HG03342 (cell line): ENCODE results near the gene AGPAT1.

Experiments
- ATAC-seq: cut with Tn5 transposase; IDR thresholded peaks from one replicate; pipeline ENCODE4 v1.9.1; 2021; ENCODE audit warnings: mild to moderate bottlenecking, moderate library complexity; ENCODE audit not compliant: unreplicated experiment

Gene AGPAT1

DNA sequence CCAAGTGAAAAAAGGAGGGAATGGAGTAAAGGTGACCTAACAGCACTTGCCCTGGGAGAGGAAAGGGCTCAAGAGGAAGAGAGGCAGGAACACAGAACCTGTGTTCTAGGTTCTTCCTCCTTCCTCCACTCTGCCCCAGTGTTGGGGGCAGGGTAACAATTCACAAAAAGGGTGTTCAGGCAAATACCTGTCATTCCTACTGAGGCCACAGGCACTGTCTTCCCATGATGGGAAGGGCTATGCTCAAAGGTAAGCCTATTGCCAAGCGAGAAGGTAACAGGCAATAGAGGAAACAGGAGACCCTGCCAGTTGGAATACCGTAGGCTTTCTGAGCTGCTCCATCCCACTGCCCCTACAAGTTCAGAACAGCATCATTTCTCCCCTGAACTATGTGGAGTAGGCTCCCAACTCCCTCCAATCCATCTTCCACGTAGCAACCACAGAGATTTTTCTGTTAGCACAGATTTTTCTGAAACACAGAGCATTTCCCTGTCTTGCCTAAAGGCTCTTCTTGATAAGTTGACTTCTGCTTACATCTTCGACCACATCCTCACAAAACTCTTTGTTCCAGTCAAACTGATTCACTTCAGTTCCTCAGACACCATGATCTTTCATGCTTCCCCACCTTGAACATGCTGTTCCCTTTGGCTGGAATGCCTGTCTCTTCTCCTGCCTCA is 2.7 kb downstream of the AGPAT1 start:
- no peak for ATAC-seq

GRCh38 chr6:32171234-32171633 is 4.7 kb downstream of the AGPAT1 start:
- no peak for ATAC-seq

GRCh38 chr6:32170294-32170693 is 5.6 kb downstream of the AGPAT1 start:
- ATAC-seq = no peak

DNA sequence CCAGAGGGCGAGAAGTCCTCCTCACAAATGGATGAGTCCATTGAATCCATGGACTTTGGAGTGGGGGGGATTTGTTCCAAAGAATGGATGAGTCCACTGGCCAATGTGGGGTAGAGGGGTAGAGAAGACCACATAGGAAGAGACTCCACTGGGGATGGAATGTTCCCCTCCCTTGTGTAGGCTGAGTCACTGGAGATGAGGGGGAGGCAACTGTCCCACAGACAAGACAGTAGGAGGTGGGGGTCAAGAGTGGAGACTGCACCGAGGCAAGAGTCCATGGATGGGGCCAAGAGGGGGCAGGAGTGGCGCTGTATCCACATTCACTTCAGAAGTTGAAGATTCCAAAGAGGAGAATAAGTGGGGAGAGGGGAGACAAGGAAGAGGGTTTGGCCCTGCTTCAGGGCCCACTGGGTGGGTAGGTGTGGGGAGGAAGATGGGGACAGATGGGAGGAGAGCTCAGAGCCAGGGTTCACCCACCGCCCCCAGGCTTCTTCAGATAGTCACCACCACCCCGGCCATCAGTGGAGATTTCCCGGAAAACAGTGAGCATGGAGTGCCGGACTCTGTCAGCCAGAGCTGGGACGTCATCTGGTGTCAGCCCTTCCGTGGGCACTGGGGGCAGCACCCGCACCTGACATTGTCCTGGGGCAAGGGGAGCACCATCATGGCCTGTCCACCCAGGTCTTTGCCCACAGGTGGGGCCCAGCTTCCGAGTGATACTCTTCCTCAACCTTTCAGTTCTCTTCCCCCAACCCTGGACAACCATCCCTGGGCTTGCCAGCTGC is 6.9 kb downstream of the AGPAT1 start:
- no peak for ATAC-seq

- no peak for ATAC-seq
These were observed 7.5 kb downstream of the AGPAT1 start for GRCh38 chr6:32168350-32168749.

DNA sequence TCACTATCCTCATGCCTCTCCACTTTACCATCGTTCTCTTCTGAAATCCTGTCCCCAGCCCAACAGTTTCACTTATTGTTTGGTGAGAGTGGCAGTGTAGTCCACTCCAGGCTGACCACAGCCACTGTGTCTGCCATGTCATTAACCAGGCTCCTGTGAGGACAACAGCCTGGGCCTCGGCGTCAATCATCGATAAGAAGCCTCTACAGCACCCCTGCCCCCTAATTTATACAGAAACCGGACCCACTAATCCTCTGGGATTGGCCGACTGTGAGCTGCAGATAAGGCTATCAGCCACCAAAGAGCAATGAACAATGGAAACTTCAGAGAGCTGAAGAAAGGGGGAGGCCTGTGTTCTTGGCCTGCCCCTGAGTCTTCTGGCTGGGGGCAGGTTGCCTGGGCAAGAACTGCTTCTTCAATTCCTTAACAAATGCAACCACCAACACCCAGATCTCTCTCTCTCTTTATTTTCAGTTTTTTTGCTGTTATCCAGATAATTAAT is 8.1 kb downstream of the AGPAT1 start:
- ATAC-seq = no peak

- ATAC-seq = no peak
These were observed 8.6 kb downstream of the AGPAT1 start for GRCh38 chr6:32167154-32167760.

- no peak for ATAC-seq
These were observed 9.3 kb downstream of the AGPAT1 start for GRCh38 chr6:32166411-32167061.

GRCh38 chr6:32164295-32164694 is 11.6 kb downstream of the AGPAT1 start, which contains the start of gene EGFL8:
TSS of gene EGFL8 (plus strand) at chr6:32164595. CDS start at chr6:32166166, 1,571 bp downstream.
- ATAC-seq = no peak

DNA sequence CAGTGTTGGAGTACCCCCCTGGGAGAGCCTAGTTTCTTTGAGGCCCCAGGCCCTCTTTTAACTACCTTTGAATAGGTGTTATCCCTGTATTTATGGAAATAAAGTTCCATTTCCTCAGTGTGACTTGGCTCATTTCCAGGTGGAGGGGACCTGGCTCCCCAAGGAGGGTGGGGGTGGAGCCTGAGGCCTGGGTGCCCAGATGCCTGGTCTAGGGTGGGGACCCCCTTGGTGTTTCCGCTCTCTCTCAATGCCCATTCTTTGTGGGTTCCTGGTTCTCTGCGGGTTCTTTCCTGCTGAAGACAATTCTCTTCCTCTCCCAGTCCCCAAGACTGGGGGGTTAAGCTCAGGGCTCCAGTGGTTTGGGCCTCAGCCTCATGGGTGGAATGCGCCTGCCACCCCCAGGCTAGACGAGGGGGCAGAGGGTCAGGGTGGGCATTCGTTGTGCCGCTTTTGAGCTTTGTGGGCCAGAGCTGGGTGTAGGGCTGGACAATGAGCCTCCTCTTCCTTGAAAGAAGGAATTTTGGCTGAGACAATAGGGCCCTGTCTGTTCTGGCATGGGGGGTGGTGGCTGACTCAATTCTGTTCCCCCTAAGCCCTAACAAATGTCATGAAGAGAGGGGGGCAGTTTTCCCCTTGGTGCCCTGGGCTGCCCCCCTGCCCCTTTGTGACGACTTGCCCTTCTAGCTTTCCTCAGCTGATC is 12.2 kb downstream of the AGPAT1 start:
- ATAC-seq = no peak

DNA sequence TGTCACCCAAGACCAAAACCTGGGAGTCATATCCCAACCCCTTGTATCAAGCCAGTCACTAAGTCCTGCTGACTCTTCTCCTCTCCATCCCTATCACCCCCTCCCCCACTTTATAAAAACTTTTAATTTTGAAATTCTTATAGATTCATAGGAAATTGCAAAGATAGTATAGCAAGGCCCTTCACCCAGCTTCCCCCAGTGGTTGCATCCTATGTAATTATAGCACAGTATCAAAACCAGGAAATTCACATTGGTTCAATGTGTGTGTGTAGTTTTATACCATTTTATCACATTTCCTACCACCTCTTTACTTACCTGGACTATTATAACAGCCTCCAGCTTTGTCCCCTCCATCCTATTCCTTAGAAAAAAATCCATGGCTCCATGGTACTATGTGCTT is 17.8 kb downstream of the AGPAT1 start:
- ATAC-seq = no peak

DNA sequence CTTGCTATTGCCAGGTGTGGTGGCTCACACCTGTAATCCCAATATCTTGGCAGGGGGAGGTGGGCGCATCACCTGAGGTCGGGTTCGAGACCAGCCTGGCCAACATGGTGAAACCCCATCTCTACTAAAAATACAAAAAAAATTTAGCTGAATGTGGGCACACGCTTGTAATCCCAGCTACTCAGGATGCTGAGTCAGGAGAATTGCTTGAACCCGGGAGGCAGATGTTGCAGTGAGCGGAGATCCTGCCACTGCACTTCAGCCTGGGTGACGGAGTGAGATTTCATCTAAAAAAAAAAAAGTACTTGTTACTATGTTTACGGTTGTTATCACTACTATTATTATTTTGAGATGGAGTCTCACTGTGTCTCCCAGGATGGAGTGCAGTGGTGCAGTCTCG is 19.0 kb downstream of the AGPAT1 start:
- no peak for ATAC-seq

DNA sequence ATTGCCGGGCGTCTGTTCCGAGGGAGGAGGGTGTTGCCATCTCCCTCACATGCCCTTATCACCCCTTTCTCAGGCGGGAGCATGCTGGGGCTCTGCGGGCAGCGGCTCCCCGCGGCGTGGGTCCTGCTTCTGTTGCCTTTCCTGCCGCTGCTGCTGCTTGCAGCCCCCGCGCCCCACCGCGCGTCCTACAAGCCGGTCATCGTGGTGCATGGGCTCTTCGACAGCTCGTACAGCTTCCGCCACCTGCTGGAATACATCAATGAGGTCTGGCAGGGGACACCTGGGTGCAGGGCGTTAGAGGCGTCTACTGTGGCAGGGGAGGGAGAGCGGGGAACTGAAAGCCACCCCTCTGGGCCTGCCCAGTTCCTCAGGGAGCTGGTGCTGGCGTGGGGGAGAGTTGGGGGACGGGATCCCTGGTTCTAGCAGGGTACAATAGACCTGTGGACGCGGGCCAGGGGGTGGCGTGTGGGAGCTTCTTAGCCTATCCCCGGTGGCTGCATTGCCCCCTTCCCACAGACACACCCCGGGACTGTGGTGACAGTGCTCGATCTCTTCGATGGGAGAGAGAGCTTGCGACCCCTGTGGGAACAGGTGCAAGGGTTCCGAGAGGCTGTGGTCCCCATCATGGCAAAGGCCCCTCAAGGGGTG is 21.2 kb downstream of the AGPAT1 start:
- no peak for ATAC-seq

DNA sequence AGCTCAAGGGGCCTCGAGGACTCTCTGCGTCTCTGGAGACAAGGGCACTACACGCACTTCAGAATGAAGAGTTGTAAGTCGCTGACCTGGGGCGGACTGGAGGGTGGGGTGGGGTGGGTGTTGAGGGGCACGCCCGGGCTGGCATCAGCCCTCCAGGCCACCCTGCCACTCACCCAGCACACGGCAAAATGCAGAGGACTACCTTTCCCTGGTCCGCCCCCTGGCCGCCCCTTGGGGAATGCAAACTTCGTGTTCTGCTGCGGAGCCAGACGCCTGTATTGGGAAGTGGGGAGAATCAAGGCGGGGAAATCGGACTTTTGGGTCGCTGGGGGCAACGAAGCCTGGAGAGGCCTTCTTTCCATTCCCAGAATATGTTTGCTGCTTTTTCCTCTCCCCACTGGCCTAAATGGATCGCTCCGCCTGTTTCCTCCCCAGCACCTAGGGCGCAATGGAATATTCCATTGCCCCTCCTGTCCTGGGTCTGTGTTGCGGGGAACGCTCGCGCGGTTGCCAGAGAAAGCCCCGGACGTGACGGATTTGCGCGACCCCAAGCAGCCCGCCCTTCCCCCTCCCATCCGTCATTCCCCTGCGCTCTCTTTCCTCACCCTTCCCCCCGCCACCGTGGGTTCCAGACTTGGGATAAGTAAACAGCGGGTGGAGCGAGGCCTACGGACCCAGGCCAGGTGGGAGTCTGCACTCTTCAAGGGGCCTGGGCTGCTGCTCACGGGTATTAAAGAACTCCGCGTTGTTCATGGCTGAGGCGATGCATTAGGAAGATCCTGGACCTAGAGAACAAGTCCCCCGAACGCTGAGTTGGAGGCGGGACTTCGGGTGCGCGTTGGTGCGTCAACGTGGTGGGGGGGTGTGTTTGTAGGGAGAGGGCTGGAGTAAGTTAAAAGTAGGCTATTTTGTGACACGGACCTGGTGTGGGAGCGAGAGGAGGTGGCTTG is 22.0 kb downstream of the AGPAT1 start, which contains the start of gene PPT2:
PPT2 (plus strand) TSS at position 578 of the 950 bp plus-strand sequence. CDS start 454 bp downstream, outside the sequence.
- no peak for ATAC-seq

DNA sequence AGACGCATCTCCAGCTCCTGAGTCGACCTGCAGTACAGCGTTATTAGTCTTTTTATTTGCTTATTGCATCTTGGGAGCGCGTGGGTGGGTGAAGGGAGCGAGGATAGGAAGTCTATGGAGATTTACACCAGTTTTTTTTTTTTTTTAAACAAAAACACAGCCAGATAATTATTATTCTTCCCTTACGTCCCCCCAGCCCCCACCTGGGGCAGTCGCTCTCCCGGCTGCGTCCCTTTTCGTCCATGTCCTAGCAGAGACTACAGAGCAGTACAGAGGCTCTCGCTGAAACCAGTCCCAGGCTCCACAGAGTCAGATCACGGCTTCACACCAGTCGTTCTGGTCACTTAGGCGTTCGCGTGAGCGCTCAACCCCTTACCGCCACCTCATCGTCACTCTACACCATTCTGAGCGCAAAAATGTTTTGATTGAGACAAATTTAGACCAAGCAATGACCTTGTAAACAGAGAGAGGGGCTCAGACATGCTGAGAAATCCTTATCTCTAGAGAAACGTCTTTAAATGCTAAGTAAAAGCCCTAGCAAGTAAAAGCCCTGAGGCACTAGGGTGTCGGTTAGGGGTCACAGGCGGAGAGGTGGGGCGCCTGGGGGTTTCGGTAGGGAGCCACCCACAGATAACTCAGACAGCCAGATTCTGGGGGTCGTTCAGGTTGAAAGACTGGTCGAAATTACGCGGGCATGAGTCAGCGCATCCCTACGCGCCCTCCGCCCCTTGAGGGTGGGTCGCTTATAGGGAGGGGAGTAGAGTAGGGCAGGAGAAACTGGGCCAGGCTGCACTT is 22.9 kb downstream of the AGPAT1 start:
- ATAC-seq = no peak

GRCh38 chr6:32151863-32152768 is 23.8 kb downstream of the AGPAT1 start, which contains the start of gene PRRT1:
TSS of gene PRRT1 (minus strand) at chr6:32151939. CDS start at chr6:32151827, 112 bp downstream.
- ATAC-seq = no peak
